ENCODE results near the gene BCR. TPM values are rescaled to one million over a fixed set of nuclear protein-coding genes. Genes with fewer than 3 reads are reported as not detected.

BCR gene
- total and polyA plus RNA-seq, 9 donors, result 7.1 to 44.6 (median 35.6) TPM

GRCh38 chr22:23246982-23247766, 66.9 kb downstream of the BCR start:
- Histone ChIP-seq H3K9me3 (no peaks in the 10 kb centered on the region), H3K4me1 (ENCODE audit: insufficient read depth) (peaks cover 2% of the 10 kb centered on the region), H3K27ac (no peak overlapping the region), H3K36me3 (no peaks in the 10 kb centered on the region), H3K27me3 (no peaks in the 10 kb centered on the region), H3K4me3 (no peak overlapping the region)
- intact Hi-C loops (cut with DNase I), result no loop called here
- DNase-seq, result peak in 1 of 5 donors; percentile 16
- no peak for TF ChIP-seq EP300 (IDR thresholded peaks at IDR 0.05)
- 87 to 91% (median 88%) methylated on average over 13 of the region's 13 CpGs for WGBS, 3 donors

- TF ChIP-seq POLR2A (IDR thresholded peaks at IDR 0.05) (no peak), CTCF (IDR thresholded peaks at IDR 0.05) (no peak), EP300 (IDR thresholded peaks at IDR 0.05) (no peak)
- Histone ChIP-seq H3K9me3 (no peaks in the 10 kb centered on the region), H3K4me3 (no peak overlapping the region), H3K27me3 (no peaks in the 10 kb centered on the region), H3K4me1 (ENCODE audit: insufficient read depth) (no peaks in the 10 kb centered on the region), H3K36me3 (no peaks in the 10 kb centered on the region), H3K27ac (no peak overlapping the region)
- intact Hi-C loops (cut with DNase I), result no loop called here
- 97 to 100% (median 97%) methylated on average over 2 of the region's 2 CpGs for WGBS, 3 donors
- DNase-seq, result peak in 1 of 5 donors; percentile 0
Measured at GRCh38 chr22:23248583-23248982, 68.3 kb downstream of the BCR start.

- Histone ChIP-seq H3K27ac (no peak overlapping the region), H3K9me3 (no peaks in the 10 kb centered on the region), H3K4me3 (no peak overlapping the region), H3K36me3 (no peaks in the 10 kb centered on the region), H3K4me1 (ENCODE audit: insufficient read depth) (no peaks in the 10 kb centered on the region), H3K27me3 (no peaks in the 10 kb centered on the region)
- WGBS, 3 donors, result 77 to 81% (median 81%) methylated on average over 16 of the region's 16 CpGs
- DNase-seq, result no peak
- no peak for TF ChIP-seq EP300 (IDR thresholded peaks at IDR 0.05)
- no peak for TF ChIP-seq CTCF (IDR thresholded peaks at IDR 0.05)
- no peak for TF ChIP-seq POLR2A (IDR thresholded peaks at IDR 0.05)
- intact Hi-C loops (cut with DNase I), result no loop called here
Measured at GRCh38 chr22:23250056-23250784, 69.9 kb downstream of the BCR start.

- intact Hi-C loops (cut with DNase I), result no loop called here
- Histone ChIP-seq H3K9me3 (no peaks in the 10 kb centered on the region), H3K27me3 (no peaks in the 10 kb centered on the region), H3K4me3 (no peak overlapping the region), H3K4me1 (ENCODE audit: insufficient read depth) (no peaks in the 10 kb centered on the region), H3K27ac (no peak overlapping the region), H3K36me3 (no peaks in the 10 kb centered on the region)
- TF ChIP-seq POLR2A (IDR thresholded peaks at IDR 0.05) (no peak), CTCF (IDR thresholded peaks at IDR 0.05) (no peak), EP300 (IDR thresholded peaks at IDR 0.05) (no peak)
- 93 to 96% (median 95%) methylated on average over 14 of the region's 14 CpGs for WGBS, 3 donors
- peak in 1 of 5 donors; percentile 9 for DNase-seq
Measured at GRCh38 chr22:23250785-23251363, 70.6 kb downstream of the BCR start.
